ENCODE data around the gene PLD4.

PLD4 gene

DNA sequence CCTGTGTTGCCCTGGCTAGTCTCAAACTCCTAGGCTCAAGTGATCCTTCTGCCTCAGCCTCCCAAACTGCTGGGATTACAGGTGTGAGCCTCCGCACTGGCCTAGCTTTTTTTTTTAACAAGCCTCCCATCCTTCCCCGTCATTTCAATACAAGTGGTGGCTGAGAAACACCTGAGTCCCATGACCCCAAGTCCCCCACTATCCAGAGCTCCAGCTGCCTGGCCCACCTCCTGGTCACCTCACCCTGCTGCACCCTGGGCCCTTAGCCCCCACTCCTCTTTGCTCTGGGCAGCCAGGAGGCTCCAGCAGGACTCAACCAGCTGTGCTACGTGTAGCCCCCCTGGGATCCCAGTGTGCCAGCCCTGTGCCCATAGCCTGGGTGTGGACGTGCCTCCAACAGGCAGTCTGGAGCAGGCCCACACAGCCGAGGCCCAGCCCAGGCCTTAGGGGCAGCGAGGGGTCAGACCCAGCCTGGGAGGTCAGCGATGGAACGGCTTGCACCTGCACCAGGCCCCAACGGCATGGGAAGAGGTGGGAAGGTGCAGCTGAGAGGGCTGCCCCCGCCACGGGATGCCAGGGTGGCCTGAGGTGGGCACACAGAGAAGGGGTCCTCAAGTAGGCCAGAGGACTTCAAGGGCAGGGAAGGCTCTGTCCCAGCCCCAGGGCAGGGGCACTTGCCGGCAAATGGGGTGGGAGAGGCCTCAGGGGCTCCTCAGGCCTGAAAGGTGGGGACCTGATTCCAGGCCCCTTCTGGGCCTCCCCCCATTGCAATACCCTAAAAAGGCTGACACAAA is 47.0 kb downstream of the PLD4 start:
- no peak for TF ChIP-seq POLR2A (IDR thresholded peaks at IDR 0.05; ENCODE audit: low read depth, low read length)
- DNase-seq (ENCODE audit: insufficient read length, low spot score) (no peak), FAIRE-seq (no peak)

DNA sequence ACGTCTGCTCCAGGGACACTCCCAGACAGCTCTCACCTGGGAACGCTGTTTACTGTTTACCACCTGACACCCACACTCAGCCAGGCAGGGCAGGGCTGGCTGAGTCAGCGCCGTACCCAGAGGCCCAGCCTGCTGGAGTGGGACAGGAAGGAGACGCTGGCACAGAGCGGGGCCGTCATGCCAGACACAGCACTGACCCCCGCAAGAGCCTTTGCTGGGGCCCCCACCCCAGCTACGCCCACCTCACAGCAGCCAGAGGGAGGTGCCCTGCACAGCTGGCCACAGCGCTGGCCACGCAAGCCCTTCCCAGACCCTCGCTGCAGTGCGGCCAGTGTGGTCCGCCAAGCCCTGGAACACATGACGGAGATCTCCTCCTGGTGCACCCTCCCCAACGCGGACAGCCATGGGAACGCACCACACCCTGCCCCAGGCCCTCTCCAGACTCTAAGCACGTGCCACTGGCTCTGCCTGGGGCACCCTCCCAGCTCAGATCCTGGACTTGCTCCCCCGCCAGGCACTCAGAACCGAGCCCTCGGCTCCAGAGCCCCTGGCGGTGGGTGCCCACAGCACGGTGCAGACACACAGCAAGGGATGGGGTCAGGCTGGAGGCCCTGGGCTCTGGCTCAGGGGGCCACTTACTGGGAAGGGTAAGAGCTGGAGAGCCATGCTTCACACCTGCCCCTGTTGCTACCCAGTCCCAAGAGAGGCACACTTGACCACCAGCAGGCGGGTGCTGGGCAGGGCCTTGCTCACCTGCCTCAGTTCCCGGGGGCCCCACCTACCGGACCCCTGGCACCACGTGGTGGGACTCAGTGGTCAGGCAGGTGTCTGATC is 47.8 kb downstream of the PLD4 start:
- FAIRE-seq: peak; percentile 38
- peak; percentile 75 for DNase-seq (ENCODE audit: insufficient read length, low spot score)
- 0 out of 2 replicates have a peak, but pooled peaks have one; percentile 13 for TF ChIP-seq POLR2A (IDR thresholded peaks at IDR 0.05; ENCODE audit: low read depth, low read length)

DNA sequence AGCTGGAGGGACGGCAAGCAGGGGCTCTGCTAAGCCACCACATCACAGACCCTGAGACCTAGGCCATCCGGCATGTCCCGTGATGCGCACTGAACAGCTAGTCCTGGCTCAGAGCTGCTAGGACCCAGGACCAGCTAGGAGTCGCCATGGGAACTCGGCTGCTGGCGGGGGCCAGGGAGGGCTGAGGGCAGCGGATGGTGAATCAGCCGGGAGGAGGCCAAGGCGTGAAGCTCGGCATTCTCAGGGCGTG is 48.4 kb downstream of the PLD4 start:
- DNase-seq (ENCODE audit: insufficient read length, low spot score) (no peak), FAIRE-seq (peak; percentile 79)
- TF ChIP-seq POLR2A (IDR thresholded peaks at IDR 0.05; ENCODE audit: low read depth, low read length): 0 out of 2 replicates have a peak, but pooled peaks have one; percentile 18

DNA sequence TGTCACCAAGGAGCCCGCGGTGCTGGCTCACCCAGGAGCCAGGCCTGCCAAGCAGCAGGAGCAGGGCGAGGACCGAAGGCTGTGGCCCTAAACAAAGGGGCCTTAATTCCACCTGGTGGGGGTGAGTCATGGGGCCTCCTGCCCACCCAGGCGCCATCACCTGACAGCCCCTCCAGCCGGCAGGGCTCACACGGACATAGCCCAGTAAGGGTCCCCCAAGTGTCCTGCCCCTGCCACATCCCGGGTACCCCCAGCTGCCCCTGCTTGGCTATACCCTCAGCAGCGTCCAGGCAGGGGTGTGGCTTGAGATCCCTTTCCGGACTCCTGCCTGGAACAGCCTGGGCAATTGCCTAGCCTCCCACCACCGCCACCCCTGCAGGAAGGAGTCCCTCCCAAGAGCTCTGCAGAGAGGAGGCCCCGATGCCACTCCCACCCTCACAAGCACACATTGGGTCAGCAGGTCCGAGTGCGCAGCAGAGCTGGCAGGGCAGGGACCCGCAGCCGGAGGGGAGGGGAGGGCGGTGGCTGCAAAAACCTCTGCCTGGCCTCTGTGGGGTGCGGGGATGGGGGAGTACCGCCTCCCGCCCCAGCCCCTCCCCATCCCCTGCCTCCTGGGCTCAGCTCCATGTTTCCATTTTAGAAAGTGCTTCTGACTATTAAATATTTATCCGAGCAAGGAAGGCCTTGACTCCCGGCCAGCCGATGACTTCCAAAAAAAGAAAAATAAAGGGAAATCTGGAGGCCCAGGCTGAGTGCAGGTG is 48.9 kb downstream of the PLD4 start:
- DNase-seq (ENCODE audit: insufficient read length, low spot score) (peak; percentile 86), FAIRE-seq (peak; percentile 11)
- TF ChIP-seq POLR2A (IDR thresholded peaks at IDR 0.05; ENCODE audit: low read depth, low read length): no peak

DNA sequence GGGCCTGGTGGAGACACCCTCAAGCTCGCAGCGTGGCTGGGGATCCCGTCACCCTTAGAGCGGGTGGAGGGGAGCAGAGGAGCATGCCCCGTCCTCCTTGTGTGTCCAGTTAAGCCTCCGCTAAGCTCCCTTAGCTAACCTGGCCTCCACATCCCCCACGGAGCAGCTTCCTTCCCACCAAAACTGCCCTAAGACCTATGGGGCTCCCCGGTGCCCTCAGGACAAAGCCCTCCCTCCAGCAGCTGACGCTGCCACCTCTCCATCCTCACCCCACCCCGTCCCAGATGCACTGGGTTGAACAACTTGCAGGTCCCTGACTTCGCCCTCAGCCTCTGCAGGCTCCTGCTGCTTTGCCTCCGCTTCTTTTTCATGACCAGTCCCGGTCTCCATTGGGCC is 49.5 kb downstream of the PLD4 start:
- TF ChIP-seq POLR2A (IDR thresholded peaks at IDR 0.05; ENCODE audit: low read depth, low read length): no peak
- DNase-seq (ENCODE audit: insufficient read length, low spot score) (no peak), FAIRE-seq (no peak)

- no peak for TF ChIP-seq POLR2A (IDR thresholded peaks at IDR 0.05; ENCODE audit: low read depth, low read length)
- DNase-seq (ENCODE audit: insufficient read length, low spot score) (no peak), FAIRE-seq (no peak)
Measured at GRCh38 chr14:104974665-104975390, 50.1 kb downstream of the PLD4 start.

GRCh38 chr14:104975481-104976197 is 51.0 kb downstream of the PLD4 start:
- no peak for TF ChIP-seq POLR2A (IDR thresholded peaks at IDR 0.05; ENCODE audit: low read depth, low read length)
- FAIRE-seq: no peak
- no peak for DNase-seq (ENCODE audit: insufficient read length, low spot score)

DNA sequence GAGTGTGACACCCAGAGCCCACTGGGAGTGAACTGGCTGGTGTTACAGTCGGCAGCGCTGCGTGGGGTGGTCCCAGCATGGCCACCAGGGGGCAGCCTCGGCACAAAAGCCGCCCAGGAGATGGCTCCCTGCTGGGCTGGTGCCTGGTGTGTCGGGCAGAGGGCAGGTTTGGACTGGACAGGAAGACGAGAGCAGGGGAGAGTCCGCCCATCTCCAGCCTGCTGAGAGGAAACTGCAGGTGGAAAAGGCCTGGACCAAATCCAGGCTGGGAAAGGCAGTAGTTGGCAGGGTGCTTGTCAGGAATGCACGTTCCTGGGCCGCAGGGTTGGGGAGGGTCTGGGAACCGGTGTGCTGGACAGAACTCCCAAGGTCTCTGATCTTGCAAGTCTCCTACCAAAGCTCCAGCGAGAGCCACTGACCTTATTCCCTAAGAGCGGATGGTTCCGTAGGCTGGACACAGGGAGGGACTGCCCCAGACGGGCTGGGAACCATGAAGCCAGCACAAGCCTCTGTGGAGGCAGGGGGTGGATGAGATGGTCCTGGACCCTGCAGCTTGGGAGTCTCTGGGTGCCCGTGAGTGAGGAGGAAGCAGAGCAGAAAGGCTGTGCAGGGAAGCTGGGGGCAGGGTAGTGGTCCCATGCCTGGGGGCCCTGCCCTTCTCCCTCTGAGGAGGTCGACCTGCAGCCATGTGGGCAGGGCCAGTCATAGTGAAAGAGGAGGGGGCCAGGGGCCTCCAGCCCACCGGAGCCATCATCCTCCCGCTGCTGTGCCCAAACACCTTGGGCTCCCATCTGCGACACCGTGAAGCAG is 51.7 kb downstream of the PLD4 start:
- DNase-seq (ENCODE audit: insufficient read length, low spot score) (peak; percentile 82), FAIRE-seq (peak; percentile 62)
- TF ChIP-seq POLR2A (IDR thresholded peaks at IDR 0.05; ENCODE audit: low read depth, low read length): no peak

GRCh38 chr14:104977008-104977680 is 52.5 kb downstream of the PLD4 start:
- no peak for TF ChIP-seq POLR2A (IDR thresholded peaks at IDR 0.05; ENCODE audit: low read depth, low read length)
- DNase-seq (ENCODE audit: insufficient read length, low spot score) (no peak), FAIRE-seq (no peak)

DNA sequence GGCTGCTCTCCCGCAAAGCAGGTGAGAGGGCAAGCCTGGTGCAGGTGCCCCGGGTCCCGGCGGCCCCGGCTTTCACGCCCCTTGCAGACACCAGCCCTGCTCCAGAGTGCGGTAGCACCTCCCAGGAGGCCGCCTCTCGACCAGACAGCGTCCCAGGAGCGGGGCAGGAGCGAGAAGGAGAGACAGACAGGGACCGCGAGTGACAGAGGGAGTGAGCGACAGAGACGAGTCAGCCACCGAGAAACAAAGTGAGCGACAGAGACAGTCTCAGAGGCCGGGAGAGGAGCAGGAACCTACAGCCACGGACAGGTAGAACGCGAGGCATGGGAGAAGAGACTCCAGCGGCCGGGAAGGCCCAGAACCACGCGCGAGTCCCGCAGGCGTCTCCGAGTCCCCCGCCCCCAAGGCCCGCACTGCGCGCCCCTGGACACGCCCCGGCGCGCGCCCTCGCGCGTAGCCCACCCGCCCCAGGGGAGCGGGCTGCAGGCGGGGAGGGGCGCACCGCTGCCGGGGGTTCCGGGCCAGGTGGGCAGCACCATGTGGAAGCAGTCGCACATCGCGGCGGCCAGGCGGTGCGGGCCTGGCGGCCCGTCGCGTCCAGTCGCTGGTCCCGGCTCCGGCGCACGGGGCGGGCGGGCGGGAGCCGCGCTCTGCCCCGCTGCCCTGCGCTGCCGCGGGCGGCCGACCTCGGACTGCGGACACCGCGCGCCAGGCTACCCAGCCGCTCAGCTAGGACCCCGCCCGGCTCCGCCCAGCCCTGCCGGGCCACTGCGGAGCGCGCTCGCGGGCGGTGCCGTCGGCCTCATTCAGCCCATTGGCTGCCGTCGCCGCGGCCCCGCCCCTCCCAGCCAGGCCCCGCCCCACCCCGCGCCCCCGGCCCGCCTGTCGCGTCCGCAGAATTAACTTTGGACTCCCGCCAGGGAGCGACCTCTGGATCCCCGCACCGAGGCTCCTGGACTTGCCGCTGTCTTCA is 53.3 kb downstream of the PLD4 start, which contains the start of gene AHNAK2:
Gene AHNAK2 (minus strand): TSS at position 694 of the 973 bp plus-strand sequence. CDS start 137 bp downstream, at position 557.
- TF ChIP-seq POLR2A (IDR thresholded peaks at IDR 0.05; ENCODE audit: low read depth, low read length): peak; percentile 39
- FAIRE-seq: no peak
- no peak for DNase-seq (ENCODE audit: insufficient read length, low spot score)
